Mesodermal cell (in vitro differentiated cells): Measurements from ENCODE around the gene SPTBN4.

Experiments used
- H3K27ac ChIP-seq: 2 replicates; pipeline ENCODE4 v1.7.0; 2013; ENCODE audit warnings: mild to moderate bottlenecking, low read depth, low read length, moderate library complexity; ENCODE audit not compliant: severe bottlenecking
- H3K36me3 ChIP-seq: 2 replicates; pipeline ENCODE4 v1.7.1; 2013; ENCODE audit warnings: mild to moderate bottlenecking, low read length, moderate library complexity; ENCODE audit not compliant: control insufficient read depth, insufficient read depth
- H3K4me1 ChIP-seq: one replicate; pipeline ENCODE4 v1.7.1; 2013; ENCODE audit warnings: mild to moderate bottlenecking, low read length; ENCODE audit not compliant: insufficient read depth, control insufficient read depth, poor library complexity, severe bottlenecking
- H3K4me3 ChIP-seq: 2 replicates; pipeline ENCODE4 v1.7.0; 2013; ENCODE audit warnings: low read length, control low read depth, mild to moderate bottlenecking; ENCODE audit not compliant: insufficient read depth, poor library complexity, severe bottlenecking; ENCODE audit errors: extremely low read depth
- H3K9me3 ChIP-seq: 2 replicates; pipeline ENCODE4 v1.7.1; 2013; ENCODE audit warnings: mild to moderate bottlenecking, low read length, moderate library complexity; ENCODE audit not compliant: control insufficient read depth
- WGBS, 2 experiments: methylation state at CpG; one replicate each; pipeline ENCODE4 v1.1.5; 2013; ENCODE audit warnings: missing lambda C conversion rate in 2 of 2; ENCODE audit not compliant: insufficient coverage in 2 of 2; 5-methylcytosine and 5-hydroxymethylcytosine counted together

The SPTBN4 gene

GRCh38 chr19:40578442-40578908, 111.7 kb downstream of the SPTBN4 start:
- H3K27ac ChIP-seq, result no peak overlapping the region
- peaks cover 8% of the 10 kb centered on the region for H3K4me1 ChIP-seq
- H3K36me3 ChIP-seq, result peaks cover 52% of the 10 kb centered on the region
- no peaks in the 10 kb centered on the region for H3K9me3 ChIP-seq
- WGBS, 2 experiments, result 82 to 88% methylated on average over 12 of the region's 12 CpGs
- no peak overlapping the region for H3K4me3 ChIP-seq

GRCh38 chr19:40580619-40581018, 113.8 kb downstream of the SPTBN4 start:
- no peaks in the 10 kb centered on the region for H3K9me3 ChIP-seq
- peaks cover 67% of the 10 kb centered on the region for H3K36me3 ChIP-seq
- H3K27ac ChIP-seq, result no peak overlapping the region
- no peak overlapping the region for H3K4me3 ChIP-seq
- WGBS, 2 experiments, result 93 to 97% methylated on average over 10 to 13 of the region's 13 CpGs
- H3K4me1 ChIP-seq, result peaks cover 10% of the 10 kb centered on the region

GRCh38 chr19:40581531-40581930, 114.7 kb downstream of the SPTBN4 start:
- H3K4me3 ChIP-seq, result no peak overlapping the region
- no peak overlapping the region for H3K27ac ChIP-seq
- no peaks in the 10 kb centered on the region for H3K9me3 ChIP-seq
- WGBS, 2 experiments, result 94 to 98% methylated on average over 4 to 5 of the region's 5 CpGs
- peaks cover 73% of the 10 kb centered on the region for H3K36me3 ChIP-seq
- H3K4me1 ChIP-seq, result peaks cover 9% of the 10 kb centered on the region

GRCh38 chr19:40582467-40582866, 115.7 kb downstream of the SPTBN4 start:
- Histone ChIP-seq H3K4me3 (no peak overlapping the region), H3K36me3 (peaks cover 83% of the 10 kb centered on the region), H3K27ac (no peak overlapping the region), H3K4me1 (peaks cover 7% of the 10 kb centered on the region), H3K9me3 (no peaks in the 10 kb centered on the region)
- 90 to 100% methylated on average over 1 of the region's 2 CpGs for WGBS, 2 experiments

GRCh38 chr19:40583283-40583682, 116.5 kb downstream of the SPTBN4 start:
- Histone ChIP-seq H3K27ac (no peak overlapping the region), H3K9me3 (no peaks in the 10 kb centered on the region), H3K4me1 (peaks cover 11% of the 10 kb centered on the region), H3K36me3 (peaks cover 84% of the 10 kb centered on the region), H3K4me3 (no peak overlapping the region)
- WGBS, 2 experiments, result 92 to 100% methylated on average over 2 of the region's 14 CpGs

- Histone ChIP-seq H3K4me3 (no peak overlapping the region), H3K4me1 (peaks cover 14% of the 10 kb centered on the region), H3K36me3 (peaks cover 79% of the 10 kb centered on the region), H3K9me3 (no peaks in the 10 kb centered on the region), H3K27ac (no peak overlapping the region)
- 96% methylated on average over 4 of the region's 5 CpGs; no CpG with 5 or more reads in 1 of the 2 experiments for WGBS, 2 experiments
Observed at GRCh38 chr19:40584007-40584406, 117.2 kb downstream of the SPTBN4 start.

GRCh38 chr19:40585241-40585981, 118.6 kb downstream of the SPTBN4 start:
- Histone ChIP-seq H3K36me3 (peaks cover 75% of the 10 kb centered on the region), H3K4me3 (no peak overlapping the region)
- 92 to 94% methylated on average over 6 to 9 of the region's 11 CpGs for WGBS, 2 experiments

GRCh38 chr19:40585982-40586422, 119.2 kb downstream of the SPTBN4 start:
- no peak overlapping the region for H3K4me3 ChIP-seq
- no peaks in the 10 kb centered on the region for H3K9me3 ChIP-seq
- H3K27ac ChIP-seq, result no peak overlapping the region
- WGBS, 2 experiments, result 96 to 100% methylated on average over 2 of the region's 2 CpGs
- H3K4me1 ChIP-seq, result peaks cover 14% of the 10 kb centered on the region
- H3K36me3 ChIP-seq, result peaks cover 72% of the 10 kb centered on the region

More at GRCh38 chr19:40585241-40585981, 118.6 kb downstream of the SPTBN4 start:
- Histone ChIP-seq H3K9me3 (no peaks in the 10 kb centered on the region), H3K27ac (no peak overlapping the region), H3K4me1 (peaks cover 14% of the 10 kb centered on the region)

GRCh38 chr19:40586611-40587010, 119.8 kb downstream of the SPTBN4 start:
- H3K4me3 ChIP-seq, result no peak overlapping the region
- H3K36me3 ChIP-seq, result peaks cover 71% of the 10 kb centered on the region
- H3K9me3 ChIP-seq, result no peaks in the 10 kb centered on the region
- no peak overlapping the region for H3K27ac ChIP-seq
- 96 to 98% methylated on average over 14 of the region's 14 CpGs for WGBS, 2 experiments
- H3K4me1 ChIP-seq, result peaks cover 14% of the 10 kb centered on the region

GRCh38 chr19:40588110-40588854, 121.5 kb downstream of the SPTBN4 start:
- Histone ChIP-seq H3K36me3 (peaks cover 54% of the 10 kb centered on the region), H3K9me3 (no peaks in the 10 kb centered on the region), H3K27ac (no peak overlapping the region), H3K4me3 (no peak overlapping the region), H3K4me1 (peaks cover 14% of the 10 kb centered on the region)
- 89 to 91% methylated on average over 18 to 19 of the region's 19 CpGs for WGBS, 2 experiments
